WTC11 (cell line): ENCODE results near the gene GALNT13. TPM values are rescaled to one million over a fixed set of nuclear protein-coding genes. Genes with fewer than 3 reads are reported as not detected.

Experiments used
- ATAC-seq: fragments of 200-7000 bp; cut with Tn5 transposase; 2 replicates; pipeline ENCODE4 v1.10.0; 2021; ENCODE audit warnings: mild to moderate bottlenecking, moderate library complexity
- CTCF ChIA-PET: fragments of 300-600 bp; sonication (Branson Sonifier 250); formaldehyde crosslinking; loops from one replicate; lab custom pipeline; 2021; ENCODE audit warnings: antibody characterized with exemption; lab: Charles Lee
- POLR2A ChIA-PET: fragments of 350-600 bp; sonication (Branson Sonifier 250); formaldehyde crosslinking; loops from one replicate; lab custom pipeline; 2021; ENCODE audit warnings: antibody characterized with exemption; lab: Charles Lee
- DNase-seq: peaks from one replicate; pipeline ENCODE4 v3.0.0; 2021; ENCODE audit warnings: low spot score
- H3K27ac Mint-ChIP-seq: 2 replicates; pipeline ENCODE4 v1.8.0; 2021; ENCODE audit warnings: mixed read lengths
- H3K27me3 Mint-ChIP-seq: 2 replicates; pipeline ENCODE4 v1.8.0; 2021; ENCODE audit warnings: low read depth, mild to moderate bottlenecking, moderate library complexity, mixed read lengths
- H3K36me3 Mint-ChIP-seq: 2 replicates; pipeline ENCODE4 v1.8.0; 2021; ENCODE audit warnings: mixed read lengths
- H3K4me1 Mint-ChIP-seq: 2 replicates; pipeline ENCODE4 v1.8.0; 2022; ENCODE audit warnings: mixed read lengths
- H3K4me3 Mint-ChIP-seq: 2 replicates; pipeline ENCODE4 v1.8.0; 2021; ENCODE audit warnings: mild to moderate bottlenecking, moderate library complexity, mixed read lengths
- H3K9me3 Mint-ChIP-seq: 2 replicates; pipeline ENCODE4 v1.8.0; 2021; ENCODE audit warnings: mixed read lengths
- ELF4 ChIP-seq: sonication (generic); formaldehyde crosslinking; IDR thresholded peaks from 2 replicates; pipeline ENCODE4 v1.8.1; 2022; ENCODE audit warnings: low read depth, mild to moderate bottlenecking, moderate library complexity, missing genetic modification reagents
- EMX1 ChIP-seq: fragments of 250-450 bp; sonication (Bioruptor Pico); IDR thresholded peaks from 2 replicates; pipeline ENCODE4 v1.8.0; 2021; ENCODE audit warnings: mild to moderate bottlenecking
- FOXJ3 ChIP-seq: sonication (generic); formaldehyde crosslinking; IDR thresholded peaks from 2 replicates; pipeline ENCODE4 v1.9.0; 2021; ENCODE audit warnings: missing genetic modification reagents, mild to moderate bottlenecking, borderline replicate concordance
- FOXP4 ChIP-seq: sonication (generic); formaldehyde crosslinking; IDR thresholded peaks from 2 replicates; pipeline ENCODE4 v1.8.0; 2022; ENCODE audit warnings: mild to moderate bottlenecking, missing genetic modification reagents
- HMGXB4 ChIP-seq: sonication (generic); formaldehyde crosslinking; IDR thresholded peaks from 2 replicates; pipeline ENCODE4 v1.8.1; 2023; ENCODE audit warnings: mild to moderate bottlenecking, moderate library complexity, missing genetic modification reagents
- IRF1 ChIP-seq: sonication (generic); formaldehyde crosslinking; IDR thresholded peaks from 2 replicates; pipeline ENCODE4 v1.8.0; 2023; ENCODE audit warnings: missing genetic modification reagents
- KAT7 ChIP-seq: sonication (generic); formaldehyde crosslinking; IDR thresholded peaks from 2 replicates; pipeline ENCODE4 v1.8.1; 2023; ENCODE audit warnings: missing genetic modification reagents, mild to moderate bottlenecking, borderline replicate concordance
- NR2C2 ChIP-seq: sonication (generic); formaldehyde crosslinking; IDR thresholded peaks from 2 replicates; pipeline ENCODE4 v1.8.0; 2022; ENCODE audit warnings: mild to moderate bottlenecking, missing genetic modification reagents
- TCF7 ChIP-seq: sonication (generic); formaldehyde crosslinking; IDR thresholded peaks from 2 replicates; pipeline ENCODE4 v1.8.0; 2022; ENCODE audit warnings: mild to moderate bottlenecking, low read depth, missing genetic modification reagents, moderate library complexity
- ZBTB43 ChIP-seq: sonication (generic); formaldehyde crosslinking; IDR thresholded peaks from 2 replicates; pipeline ENCODE4 v1.8.1; 2023; ENCODE audit warnings: mild to moderate bottlenecking, missing genetic modification reagents
- ZNF281 ChIP-seq: sonication (generic); formaldehyde crosslinking; IDR thresholded peaks from 2 replicates; pipeline ENCODE4 v1.8.0; 2023; ENCODE audit warnings: mild to moderate bottlenecking, missing genetic modification reagents
- ZNF425 ChIP-seq: fragments of 250-450 bp; sonication (Bioruptor Pico); conservative IDR thresholded peaks from 2 replicates; pipeline ENCODE4 v1.9.0; 2021; ENCODE audit warnings: mild to moderate bottlenecking
- ZNF532 ChIP-seq: fragments of 250-450 bp; sonication (Bioruptor Pico); IDR thresholded peaks from 2 replicates; pipeline ENCODE4 v1.9.0; 2021; ENCODE audit warnings: mild to moderate bottlenecking, borderline replicate concordance
- ZNF671 ChIP-seq: fragments of 250-450 bp; sonication (Bioruptor Pico); IDR thresholded peaks from 2 replicates; pipeline ENCODE4 v1.8.0; 2021; ENCODE audit warnings: mild to moderate bottlenecking
- total RNA-seq: library from RNA; stranded (reverse); gene quantifications from 3 replicates; pipeline ENCODE4 v1.2.3, GENCODE V29; 2021

The GALNT13 gene
- total RNA-seq, 1 experiment from 2014 or later, result 9.9 TPM

- no peak for TF ChIP-seq TCF7 (CRISPR knock-in tag)
Observed at GRCh38 chr2:154189953-154190352, 318.2 kb downstream of the GALNT13 start (continued).

- TF ChIP-seq ZNF281 (CRISPR knock-in tag) (no peak), ZNF532 (no peak), FOXJ3 (CRISPR knock-in tag) (no peak), NR2C2 (CRISPR knock-in tag) (no peak), ELF4 (CRISPR knock-in tag) (no peak), ZNF425 (CRISPR knock-in tag) (no peak), HMGXB4 (CRISPR knock-in tag) (no peak), ZNF671 (no peak), EMX1 (no peak), ZBTB43 (CRISPR knock-in tag) (no peak), KAT7 (no peak), IRF1 (CRISPR knock-in tag) (no peak), FOXP4 (CRISPR knock-in tag) (no peak)
- H3K9me3 Mint-ChIP-seq, result no peaks in the 10 kb centered on the region
- H3K27ac Mint-ChIP-seq, result no peak overlapping the region
- ChIA-PET CTCF (no interaction called here), POLR2A (no interaction called here)
- H3K27me3 Mint-ChIP-seq, result no peaks in the 10 kb centered on the region
- H3K4me1 Mint-ChIP-seq, result peaks cover 12% of the 10 kb centered on the region
- DNase-seq (no peak), ATAC-seq (no peak)
- H3K4me3 Mint-ChIP-seq, result no peak overlapping the region
- no peaks in the 10 kb centered on the region for H3K36me3 Mint-ChIP-seq
Observed at GRCh38 chr2:154193246-154193645, 321.5 kb downstream of the GALNT13 start.
